ENCODE data around the gene TBC1D3B.
"Not testable (repeated sequence)": the region's sequence is repeated elsewhere in the genome, so short reads cannot be mapped to it uniquely, and the experiment has no call there.

TBC1D3B gene

GRCh38 chr17:36176536-36176935 is at the start of gene TBC1D3B:
Gene TBC1D3B, minus strand, starts transcription at chr17:36176636. Its CDS starts 1,586 bp downstream, at chr17:36175050.
- not testable (repeated sequence) for DNase-seq

- DNase-seq, result not testable (repeated sequence)
Observed at GRCh38 chr17:36222967-36223366, 46.5 kb upstream of the TBC1D3B start.

GRCh38 chr17:36221581-36222100 is 45.2 kb upstream of the TBC1D3B start:
- not testable (repeated sequence) for DNase-seq

- DNase-seq, result not testable (repeated sequence)
Observed at GRCh38 chr17:36220737-36221580, 44.5 kb upstream of the TBC1D3B start.

GRCh38 chr17:36219556-36219955 is 43.1 kb upstream of the TBC1D3B start:
- not testable (repeated sequence) for DNase-seq

GRCh38 chr17:36215406-36216308 is 39.2 kb upstream of the TBC1D3B start:
- not testable (repeated sequence) for DNase-seq

GRCh38 chr17:36214918-36215317 is 38.5 kb upstream of the TBC1D3B start:
- no peak for DNase-seq

GRCh38 chr17:36213695-36214094 is 37.3 kb upstream of the TBC1D3B start:
- DNase-seq, result no peak

GRCh38 chr17:36212966-36213365 is 36.5 kb upstream of the TBC1D3B start:
- DNase-seq, result no peak

GRCh38 chr17:36212272-36212605 is 35.8 kb upstream of the TBC1D3B start:
- DNase-seq, result no peak

GRCh38 chr17:36211484-36212271 is 35.2 kb upstream of the TBC1D3B start:
- not testable (repeated sequence) for DNase-seq

- DNase-seq, result not testable (repeated sequence)
Observed at GRCh38 chr17:36210439-36211211, 34.2 kb upstream of the TBC1D3B start, which contains the start of gene CCL4L2. Gene CCL4L2, plus strand, starts transcription at chr17:36211063.

GRCh38 chr17:36209575-36209974 is 33.1 kb upstream of the TBC1D3B start:
- DNase-seq, result no peak

- not testable (repeated sequence) for DNase-seq
Observed at GRCh38 chr17:36207383-36207782, 30.9 kb upstream of the TBC1D3B start.

GRCh38 chr17:36206486-36206821 is 30.0 kb upstream of the TBC1D3B start:
- DNase-seq, result not testable (repeated sequence)

GRCh38 chr17:36205637-36206485 is 29.4 kb upstream of the TBC1D3B start:
- no peak for DNase-seq

GRCh38 chr17:36204724-36205500 is 28.5 kb upstream of the TBC1D3B start:
- no peak for DNase-seq

GRCh38 chr17:36203335-36203734 is 26.9 kb upstream of the TBC1D3B start:
- DNase-seq, result no peak

- not testable (repeated sequence) for DNase-seq
Observed at GRCh38 chr17:36201506-36201905, 25.1 kb upstream of the TBC1D3B start.

GRCh38 chr17:36201102-36201501 is 24.7 kb upstream of the TBC1D3B start:
- not testable (repeated sequence) for DNase-seq
